Sigmoid colon (tissue), 4 donors: ENCODE data around the gene G6PC1.

Source experiments
- EP300 ChIP-seq, 4 donors: sonication (generic); formaldehyde crosslinking; IDR thresholded peaks; one replicate each; pipeline ENCODE4 v1.6.1; 2017; ENCODE audit warnings: antibody characterized with exemption in 4 of 4
- POLR2A ChIP-seq, 2 donors: fragments of 450-650 bp; IDR thresholded peaks; one replicate each; pipeline ENCODE4 v1.6.1; 2016; ENCODE audit warnings: antibody characterized with exemption in 2 of 2, mild to moderate bottlenecking in 2 of 2, moderate library complexity in 2 of 2
- POLR2AphosphoS5 ChIP-seq, 4 donors: sonication (generic); formaldehyde crosslinking; IDR thresholded peaks; one replicate each; pipeline ENCODE4 v1.6.1; 2017; ENCODE audit warnings: antibody characterized with exemption in 4 of 4
- TF ChIP-seq, protein P1 (sequence below), 4 experiments: fragments of 450-650 bp in 3 of 4; fragments of 200-600 bp in 1 of 4; IDR thresholded peaks; one replicate each; pipeline ENCODE4 v1.5.1; 2016 to 2019; ENCODE audit warnings: antibody characterized with exemption in 4 of 4, mild to moderate bottlenecking in 3 of 4, moderate library complexity in 2 of 4

DNA sequence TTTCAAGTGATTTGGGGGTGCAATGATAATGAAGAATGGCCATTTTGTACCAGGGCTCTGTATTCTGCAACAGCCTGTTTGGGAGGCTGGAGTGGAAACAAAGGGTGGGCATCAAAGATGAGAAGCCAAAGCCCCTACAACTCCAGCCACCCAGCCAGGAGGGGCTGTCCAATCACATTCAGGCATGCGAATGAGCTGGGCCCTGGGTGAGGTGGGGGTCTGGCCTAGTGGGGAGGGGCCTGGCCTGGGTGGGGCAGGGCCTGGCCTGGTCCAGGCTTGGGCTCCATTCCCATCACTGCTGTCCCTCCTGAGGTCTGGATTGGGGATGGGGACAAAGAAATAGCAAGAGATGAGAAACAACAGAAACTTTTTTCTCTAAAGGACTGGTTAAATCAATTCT, 43.2 kb upstream of the G6PC1 start:
- TF ChIP-seq, protein P1, sequence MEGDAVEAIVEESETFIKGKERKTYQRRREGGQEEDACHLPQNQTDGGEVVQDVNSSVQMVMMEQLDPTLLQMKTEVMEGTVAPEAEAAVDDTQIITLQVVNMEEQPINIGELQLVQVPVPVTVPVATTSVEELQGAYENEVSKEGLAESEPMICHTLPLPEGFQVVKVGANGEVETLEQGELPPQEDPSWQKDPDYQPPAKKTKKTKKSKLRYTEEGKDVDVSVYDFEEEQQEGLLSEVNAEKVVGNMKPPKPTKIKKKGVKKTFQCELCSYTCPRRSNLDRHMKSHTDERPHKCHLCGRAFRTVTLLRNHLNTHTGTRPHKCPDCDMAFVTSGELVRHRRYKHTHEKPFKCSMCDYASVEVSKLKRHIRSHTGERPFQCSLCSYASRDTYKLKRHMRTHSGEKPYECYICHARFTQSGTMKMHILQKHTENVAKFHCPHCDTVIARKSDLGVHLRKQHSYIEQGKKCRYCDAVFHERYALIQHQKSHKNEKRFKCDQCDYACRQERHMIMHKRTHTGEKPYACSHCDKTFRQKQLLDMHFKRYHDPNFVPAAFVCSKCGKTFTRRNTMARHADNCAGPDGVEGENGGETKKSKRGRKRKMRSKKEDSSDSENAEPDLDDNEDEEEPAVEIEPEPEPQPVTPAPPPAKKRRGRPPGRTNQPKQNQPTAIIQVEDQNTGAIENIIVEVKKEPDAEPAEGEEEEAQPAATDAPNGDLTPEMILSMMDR (IDR thresholded peaks at IDR 0.05): no peak
- no peak for TF ChIP-seq POLR2AphosphoS5 (IDR thresholded peaks at IDR 0.05)
- TF ChIP-seq POLR2A (IDR thresholded peaks at IDR 0.05): no peak
- no peak for TF ChIP-seq EP300 (IDR thresholded peaks at IDR 0.05)
